GM23248 (cell line): ENCODE data around the gene BARX2. TPM values are rescaled to one million over a fixed set of nuclear protein-coding genes. Genes with fewer than 3 reads are reported as not detected.

Source experiments
- DNase-seq: peaks from one replicate; pipeline ENCODE4 v3.0.0-alpha.2; 2015
- H2AFZ ChIP-seq: fragments of 200-600 bp; sonication (generic); 2 replicates; pipeline ENCODE4 v1.6.1; 2016; ENCODE audit warnings: antibody characterized with exemption
- H3F3A ChIP-seq: fragments of 200-600 bp; sonication (generic); 2 replicates; pipeline ENCODE4 v1.6.1; 2016; ENCODE audit warnings: mild to moderate bottlenecking, antibody characterized with exemption, mixed run types; ENCODE audit not compliant: insufficient read depth
- H3K27ac ChIP-seq: fragments of 200-600 bp; sonication (generic); 2 replicates; pipeline ENCODE4 v1.5.1; 2016; ENCODE audit warnings: mild to moderate bottlenecking
- H3K27me3 ChIP-seq: fragments of 200-600 bp; sonication (generic); replicated peaks from 2 replicates; pipeline ENCODE4 v1.6.1; 2016; ENCODE audit warnings: mild to moderate bottlenecking; ENCODE audit not compliant: insufficient read depth
- H3K36me3 ChIP-seq: fragments of 200-600 bp; sonication (generic); 2 replicates; pipeline ENCODE4 v1.6.1; 2016; ENCODE audit warnings: low read depth, mild to moderate bottlenecking
- H3K4me1 ChIP-seq: fragments of 200-600 bp; sonication (generic); 2 replicates; pipeline ENCODE4 v1.6.1; 2016; ENCODE audit warnings: mild to moderate bottlenecking; ENCODE audit not compliant: insufficient read depth
- H3K4me2 ChIP-seq: fragments of 200-600 bp; sonication (generic); one replicate; pipeline ENCODE4 v1.6.1; 2016; ENCODE audit warnings: mild to moderate bottlenecking; ENCODE audit not compliant: unreplicated experiment
- H3K4me3 ChIP-seq: fragments of 200-600 bp; sonication (generic); 2 replicates; pipeline ENCODE4 v1.5.1; 2016; ENCODE audit warnings: mild to moderate bottlenecking
- H3K79me2 ChIP-seq: fragments of 200-600 bp; sonication (generic); 2 replicates; pipeline ENCODE4 v1.6.1; 2016; ENCODE audit warnings: mild to moderate bottlenecking; ENCODE audit not compliant: insufficient read depth
- H3K9ac ChIP-seq: fragments of 200-600 bp; sonication (generic); 2 replicates; pipeline ENCODE4 v1.6.1; 2016; ENCODE audit warnings: mild to moderate bottlenecking
- H3K9me2 ChIP-seq: fragments of 200-600 bp; sonication (generic); 2 replicates; pipeline ENCODE4 v1.6.1; 2016; ENCODE audit warnings: mixed run types, mild to moderate bottlenecking, moderate library complexity; ENCODE audit not compliant: insufficient read depth
- H3K9me3 ChIP-seq: fragments of 200-600 bp; sonication (generic); one replicate; pipeline ENCODE4 v1.6.1; 2017; ENCODE audit warnings: low read depth
- H4K20me1 ChIP-seq: fragments of 200-600 bp; sonication (generic); 2 replicates; pipeline ENCODE4 v1.6.0; 2016; ENCODE audit not compliant: insufficient read depth
- EZH2 ChIP-seq: fragments of 200-600 bp; sonication (generic); IDR thresholded peaks from 2 replicates; pipeline ENCODE4 v1.6.1; 2018; ENCODE audit warnings: antibody characterized with exemption, mild to moderate bottlenecking; ENCODE audit not compliant: insufficient read depth, poor library complexity, severe bottlenecking
- EZH2phosphoT487 ChIP-seq: fragments of 200-600 bp; sonication (generic); IDR thresholded peaks from 2 replicates; pipeline ENCODE4 v1.6.1; 2018; ENCODE audit warnings: antibody characterized with exemption, moderate library complexity, mild to moderate bottlenecking, low read depth; ENCODE audit not compliant: insufficient read depth
- WGBS, 2 experiments: methylation state at CpG; one replicate each; pipeline ENCODE4 v1.1.6; 2015 to 2017; ENCODE audit warnings: low lambda C conversion rate in 2 of 2, low coverage in 1 of 2; ENCODE audit errors: missing lambda C conversion rate in 2 of 2; 5-methylcytosine and 5-hydroxymethylcytosine counted together
- in situ Hi-C: fragments of 300-500 bp; cut with MboI; formaldehyde crosslinking; loops from 2 replicates; pipeline ENCODE4 v1.15.0; 2020
- polyA plus RNA-seq: library from polyadenylated mRNA; unstranded; fragments of >200 nt; fragmentation: Nextera tagmentation; extraction: Ambion mirVana; gene quantifications from 2 replicates; pipeline ENCODE4 v1.2.1, GENCODE V29; 2016
- total RNA-seq: library from RNA; depleted of rRNA; stranded (reverse); fragments of >200 nt; shearing (Covaris generic); gene quantifications from 2 replicates; pipeline ENCODE4 v1.2.3, GENCODE V29; 2014

BARX2 gene
- total and polyA plus RNA-seq, 2 experiments from 2014 or later = not detected

- Histone ChIP-seq H3K4me2 (no peak overlapping the region), H2AFZ (no peak overlapping the region), H3K4me1 (no peaks in the 10 kb centered on the region), H3K36me3 (no peaks in the 10 kb centered on the region), H3K9me3 (no peaks in the 10 kb centered on the region), H3K9me2 (no peaks in the 10 kb centered on the region), H3K27ac (no peak overlapping the region), H4K20me1 (no peaks in the 10 kb centered on the region), H3K27me3 (peaks cover 34% of the 10 kb centered on the region), H3K9ac (no peak overlapping the region), H3K4me3 (no peak overlapping the region), H3K79me2 (no peaks in the 10 kb centered on the region), H3F3A (no peaks in the 10 kb centered on the region)
- DNase-seq = no peak
- 20 to 27% methylated on average over 5 of the region's 5 CpGs for WGBS, 2 experiments
- in situ Hi-C loops = no loop called here
- TF ChIP-seq EZH2 (no peak), EZH2phosphoT487 (no peak)
Measured at GRCh38 chr11:129408865-129409444, 33.3 kb downstream of the BARX2 start.

- no peaks in the 10 kb centered on the region for H3F3A ChIP-seq
- no peak overlapping the region for H2AFZ ChIP-seq
- no peaks in the 10 kb centered on the region for H3K9me3 ChIP-seq
- H3K27me3 ChIP-seq = peaks cover 34% of the 10 kb centered on the region
- H3K4me3 ChIP-seq = no peak overlapping the region
- peak; percentile 1 for DNase-seq
- no peak for TF ChIP-seq EZH2phosphoT487
- no peak for TF ChIP-seq EZH2
- no peaks in the 10 kb centered on the region for H3K4me1 ChIP-seq
- in situ Hi-C loops = no loop called here
- no peaks in the 10 kb centered on the region for H3K9me2 ChIP-seq
- no peak overlapping the region for H3K27ac ChIP-seq
- H3K79me2 ChIP-seq = no peaks in the 10 kb centered on the region
- H4K20me1 ChIP-seq = no peaks in the 10 kb centered on the region
- no peaks in the 10 kb centered on the region for H3K36me3 ChIP-seq
- H3K4me2 ChIP-seq = no peak overlapping the region
- H3K9ac ChIP-seq = no peak overlapping the region
- 30 to 43% methylated on average over 3 of the region's 3 CpGs for WGBS, 2 experiments
Measured at GRCh38 chr11:129410395-129410960, 34.8 kb downstream of the BARX2 start.

DNA sequence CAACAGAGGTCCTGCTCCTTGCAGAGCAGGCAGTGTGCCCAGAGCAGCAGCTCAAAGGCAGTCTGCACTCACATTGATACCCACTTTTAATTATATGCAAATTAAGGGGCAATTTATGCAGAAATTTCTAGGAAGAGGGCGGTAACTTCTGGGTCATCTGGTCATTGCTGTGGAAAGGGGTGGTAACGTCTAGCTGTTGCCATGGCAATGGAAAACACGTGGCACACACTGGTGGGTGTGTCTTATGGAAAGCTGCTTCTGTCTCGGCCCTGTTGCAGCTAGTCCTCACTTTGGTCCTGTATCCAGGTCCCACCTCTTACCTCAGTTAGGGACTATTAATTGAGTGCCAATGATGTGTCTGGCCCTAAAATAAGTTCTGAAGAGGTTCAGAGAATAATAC, 36.8 kb downstream of the BARX2 start:
- H3K27ac ChIP-seq = no peak overlapping the region
- H3K9me2 ChIP-seq = no peaks in the 10 kb centered on the region
- H2AFZ ChIP-seq = no peak overlapping the region
- no peaks in the 10 kb centered on the region for H3K36me3 ChIP-seq
- no peak overlapping the region for H3K4me2 ChIP-seq
- DNase-seq = peak; percentile 3
- H3K79me2 ChIP-seq = no peaks in the 10 kb centered on the region
- no peaks in the 10 kb centered on the region for H3K4me1 ChIP-seq
- peaks cover 22% of the 10 kb centered on the region for H3K27me3 ChIP-seq
- TF ChIP-seq EZH2phosphoT487 (no peak), EZH2 (no peak)
- H3F3A ChIP-seq = no peaks in the 10 kb centered on the region
- H3K4me3 ChIP-seq = no peak overlapping the region
- H3K9me3 ChIP-seq = no peaks in the 10 kb centered on the region
- 10% methylated on average over 4 of the region's 4 CpGs for WGBS, 2 experiments
- in situ Hi-C loops = no loop called here
- no peak overlapping the region for H3K9ac ChIP-seq
- H4K20me1 ChIP-seq = no peaks in the 10 kb centered on the region

DNA sequence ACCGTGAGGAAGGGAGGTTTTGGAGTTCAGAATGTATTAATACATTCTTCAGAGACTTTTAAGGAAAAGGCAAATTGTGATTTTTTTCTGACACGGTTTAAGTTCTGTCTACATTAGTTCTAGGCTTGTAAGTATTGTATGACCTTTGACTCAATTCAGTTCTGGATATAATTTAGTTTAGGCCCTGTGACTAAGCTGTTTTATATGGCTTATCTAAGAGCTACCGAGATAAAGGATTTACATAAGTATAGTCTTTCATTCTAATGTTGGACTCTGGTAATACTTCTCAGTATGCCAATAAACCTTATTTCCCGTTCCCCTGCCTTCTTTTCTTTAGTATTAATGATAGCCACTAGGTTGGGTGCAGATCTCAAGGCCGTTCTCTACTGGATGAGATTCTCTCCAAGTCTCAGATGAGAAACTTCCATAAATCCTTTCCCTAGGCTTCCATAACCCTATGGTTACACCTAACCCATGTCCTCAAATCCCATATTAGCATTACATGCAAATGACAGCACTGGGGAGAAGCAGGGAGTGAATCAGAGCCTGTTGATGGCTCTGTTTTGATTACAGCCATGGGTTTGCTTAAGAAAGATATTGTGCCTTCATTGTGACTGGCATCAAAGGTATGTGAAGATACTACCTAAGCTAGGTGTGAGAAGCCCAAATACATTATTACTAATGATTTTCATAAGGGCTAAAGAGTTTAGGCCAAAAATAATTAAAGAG, 38.7 kb downstream of the BARX2 start:
- H3K27ac ChIP-seq = no peak overlapping the region
- no peak overlapping the region for H3K4me3 ChIP-seq
- H3K4me2 ChIP-seq = no peak overlapping the region
- no peaks in the 10 kb centered on the region for H3K9me3 ChIP-seq
- no peaks in the 10 kb centered on the region for H3K79me2 ChIP-seq
- H2AFZ ChIP-seq = no peak overlapping the region
- no peak for TF ChIP-seq EZH2
- TF ChIP-seq EZH2phosphoT487 = no peak
- 20 to 24% methylated on average over 5 of the region's 5 CpGs for WGBS, 2 experiments
- H4K20me1 ChIP-seq = no peaks in the 10 kb centered on the region
- in situ Hi-C loops = no loop called here
- H3K27me3 ChIP-seq = peaks cover 8% of the 10 kb centered on the region; the same call in 1 of the 2 replicates
- no peaks in the 10 kb centered on the region for H3K9me2 ChIP-seq
- H3F3A ChIP-seq = no peaks in the 10 kb centered on the region
- no peak overlapping the region for H3K9ac ChIP-seq
- H3K4me1 ChIP-seq = no peaks in the 10 kb centered on the region
- H3K36me3 ChIP-seq = no peaks in the 10 kb centered on the region
- DNase-seq = no peak
